Tibial nerve (tissue), 4 donors: ENCODE measurements around the gene BCL6.

Experiments
- CTCF ChIP-seq, 5 experiments: fragments of 200-600 bp in 3 of 5; fragments of 450-650 bp in 2 of 5; sonication (generic) in 3 of 5; IDR thresholded peaks; one replicate each; pipeline ENCODE4 v1.5.1; 2016 to 2019; ENCODE audit warnings: antibody characterized with exemption in 5 of 5, mild to moderate bottlenecking in 3 of 5, moderate library complexity in 2 of 5
- EP300 ChIP-seq, 2 donors: sonication (generic); formaldehyde crosslinking; IDR thresholded peaks; one replicate each; pipeline ENCODE4 v1.6.1; 2017; ENCODE audit warnings: antibody characterized with exemption in 2 of 2, mild to moderate bottlenecking in 1 of 2
- POLR2A ChIP-seq, 2 donors: fragments of 450-650 bp; IDR thresholded peaks; one replicate each; pipeline ENCODE4 v1.6.1; 2017; ENCODE audit warnings: antibody characterized with exemption in 2 of 2, mild to moderate bottlenecking in 2 of 2, moderate library complexity in 2 of 2

GRCh38 chr3:187717572-187717971, 27.7 kb downstream of the BCL6 start:
- no peak for TF ChIP-seq CTCF (IDR thresholded peaks at IDR 0.05)
- no peak for TF ChIP-seq POLR2A (IDR thresholded peaks at IDR 0.05)
- TF ChIP-seq EP300 (IDR thresholded peaks at IDR 0.05), result no peak
